Effector memory CD8-positive, alpha-beta T cell (primary cell): Measurements from ENCODE around the gene EXOSC5.
A peak's percentile ranks its signal among the peaks of the same experiment; 100 is the strongest.
"Not testable (repeated sequence)": the region's sequence is repeated elsewhere in the genome, so short reads cannot be mapped to it uniquely, and the experiment has no call there.

Experiments
- ATAC-seq: fragments of 150-1000 bp; cut with Tn5 transposase; replicated peaks from 2 replicates; pipeline ENCODE4 v1.10.0; 2021; ENCODE audit warnings: mild to moderate bottlenecking, moderate library complexity
- DNase-seq, 3 experiments: peaks; one replicate each; pipeline ENCODE4 v3.0.0; 2021
- H3K27ac Mint-ChIP-seq, 2 donors: one replicate each; pipeline ENCODE4 v1.8.0; 2022; ENCODE audit warnings: mild to moderate bottlenecking in 2 of 2, mixed read lengths in 2 of 2, moderate library complexity in 2 of 2
- H3K27me3 Mint-ChIP-seq, 2 donors: one replicate each; pipeline ENCODE4 v1.8.0; 2022; ENCODE audit warnings: mixed read lengths in 2 of 2
- H3K36me3 Mint-ChIP-seq: one replicate; pipeline ENCODE4 v1.8.0; 2022; ENCODE audit warnings: mild to moderate bottlenecking, moderate library complexity, mixed read lengths; ENCODE audit not compliant: insufficient read depth
- H3K4me1 Mint-ChIP-seq, 2 donors: one replicate each; pipeline ENCODE4 v1.8.0; 2022; ENCODE audit warnings: low read depth in 2 of 2, mixed read lengths in 2 of 2
- H3K4me3 Mint-ChIP-seq, 2 donors: one replicate each; pipeline ENCODE4 v1.8.0; 2022; ENCODE audit warnings: mild to moderate bottlenecking in 2 of 2, mixed read lengths in 2 of 2, moderate library complexity in 2 of 2
- H3K9me3 Mint-ChIP-seq, 2 donors: one replicate each; pipeline ENCODE4 v1.8.0; 2022; ENCODE audit warnings: mixed read lengths in 2 of 2

The EXOSC5 gene

DNA sequence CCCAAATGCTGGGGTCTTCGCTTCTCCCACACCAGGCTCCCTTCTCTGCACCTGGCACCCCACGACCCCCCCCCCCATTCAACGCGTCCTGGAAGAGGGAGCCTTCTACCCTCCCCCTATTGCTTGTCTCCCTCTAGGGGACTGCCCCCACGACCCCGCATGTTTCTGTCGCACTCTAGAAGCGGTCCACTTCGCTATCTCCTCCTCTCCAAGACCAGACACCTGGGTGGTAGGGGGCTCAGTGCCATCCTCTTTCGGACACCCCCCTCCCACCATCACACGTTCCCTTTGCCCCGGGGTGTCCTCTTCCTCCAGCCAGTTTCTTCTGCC lies 44.9 kb downstream of the EXOSC5 start:
- Mint-ChIP-seq H3K9me3 (no peaks in the 10 kb centered on the region), H3K4me3 (peak overlapping the region; percentile 99 to 100), H3K36me3 (peaks cover 94% of the 10 kb centered on the region), H3K27me3 (no peaks in the 10 kb centered on the region), H3K4me1 (peaks cover 52 to 54% of the 10 kb centered on the region in 2 donors), H3K27ac (peak overlapping the region; percentile 98)
- DNase-seq = no peak
- no peak for ATAC-seq

DNA sequence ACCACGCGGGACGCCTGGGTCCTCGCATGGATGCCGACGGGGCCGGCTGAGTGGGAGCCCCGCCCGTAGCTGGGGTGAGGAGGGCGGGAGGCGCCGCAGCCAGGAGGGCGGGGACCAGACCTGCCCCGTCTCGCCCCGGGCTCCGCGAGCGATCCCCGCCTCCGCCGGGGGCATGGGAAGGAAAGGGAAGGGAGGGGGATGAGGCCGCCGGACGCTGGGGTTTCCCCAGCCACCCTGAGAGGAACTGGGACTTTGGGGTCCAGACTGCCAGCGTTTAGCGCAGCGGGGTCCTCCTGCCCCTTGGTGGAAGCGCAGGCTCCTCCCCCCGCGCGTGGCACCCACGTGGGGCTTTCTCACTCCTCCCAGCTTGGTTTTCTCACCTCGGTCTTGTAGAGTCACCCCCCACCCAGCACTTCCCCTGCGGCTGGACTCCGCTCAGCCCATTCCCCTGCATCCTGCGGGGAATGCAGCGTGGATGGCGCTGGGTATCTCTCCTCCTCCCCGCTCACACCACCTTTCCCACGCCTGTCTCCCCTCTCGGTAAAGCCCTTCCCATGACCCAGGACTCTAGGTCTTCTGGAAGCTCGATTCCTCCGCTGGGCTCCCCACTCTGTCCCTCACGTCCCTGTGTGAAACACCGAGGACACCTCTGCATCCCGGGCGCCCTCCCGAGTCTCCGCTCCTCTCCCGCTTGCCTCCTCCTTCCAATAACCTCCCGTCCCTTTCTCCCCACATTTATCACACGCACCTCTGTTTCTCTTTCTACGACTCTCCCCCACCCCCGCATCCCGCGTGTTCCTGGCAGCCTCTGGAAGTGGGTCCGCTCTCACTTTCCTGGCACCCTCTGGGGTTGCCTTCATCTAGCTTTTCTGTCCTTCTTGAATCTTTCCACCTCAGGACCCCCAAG lies 45.6 kb downstream of the EXOSC5 start:
- Mint-ChIP-seq H3K4me3 (peak overlapping the region; percentile 99 to 100), H3K27me3 (no peaks in the 10 kb centered on the region), H3K36me3 (peaks cover 96% of the 10 kb centered on the region), H3K4me1 (peaks cover 47 to 50% of the 10 kb centered on the region in 2 donors), H3K9me3 (no peaks in the 10 kb centered on the region), H3K27ac (peak overlapping the region; percentile 98)
- ATAC-seq (peak; percentile 59), DNase-seq (peak; percentile 91 to 93 (median 92))

DNA sequence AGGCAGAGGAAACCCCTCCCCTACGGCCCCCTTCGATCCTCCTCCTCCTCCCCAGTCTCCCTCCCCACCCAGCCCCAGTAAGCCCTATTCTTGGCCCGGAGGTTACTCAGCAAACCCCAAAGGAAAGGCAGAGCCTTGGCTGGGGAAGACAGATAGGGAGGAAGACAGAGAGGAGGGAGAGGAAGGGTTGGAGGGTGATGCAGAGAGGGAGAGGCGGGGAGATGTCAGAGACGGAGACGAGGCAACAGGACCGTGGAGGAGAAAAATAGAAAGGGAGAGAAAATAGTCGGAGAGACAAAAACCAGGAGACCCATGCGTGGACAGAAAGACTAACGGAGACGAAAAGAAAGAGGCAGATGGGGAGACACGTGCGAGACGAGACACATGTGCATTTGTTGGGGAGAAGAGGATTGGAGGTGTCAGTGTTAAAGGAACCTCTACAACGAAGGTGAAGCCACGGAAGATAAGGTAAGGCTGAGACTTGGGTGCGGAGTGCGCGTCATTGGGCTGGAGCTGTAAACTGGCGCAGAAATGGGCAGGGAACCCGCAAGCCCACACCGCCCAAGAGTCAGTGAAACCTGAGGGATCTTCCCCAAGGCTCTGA lies 46.3 kb downstream of the EXOSC5 start:
- DNase-seq (no peak), ATAC-seq (no peak)
- Mint-ChIP-seq H3K27me3 (no peaks in the 10 kb centered on the region), H3K4me3 (peak overlapping the region; percentile 99 to 100), H3K4me1 (peaks cover 48 to 50% of the 10 kb centered on the region in 2 donors), H3K36me3 (peaks cover 96% of the 10 kb centered on the region), H3K27ac (peak overlapping the region; percentile 98), H3K9me3 (no peaks in the 10 kb centered on the region)

DNA sequence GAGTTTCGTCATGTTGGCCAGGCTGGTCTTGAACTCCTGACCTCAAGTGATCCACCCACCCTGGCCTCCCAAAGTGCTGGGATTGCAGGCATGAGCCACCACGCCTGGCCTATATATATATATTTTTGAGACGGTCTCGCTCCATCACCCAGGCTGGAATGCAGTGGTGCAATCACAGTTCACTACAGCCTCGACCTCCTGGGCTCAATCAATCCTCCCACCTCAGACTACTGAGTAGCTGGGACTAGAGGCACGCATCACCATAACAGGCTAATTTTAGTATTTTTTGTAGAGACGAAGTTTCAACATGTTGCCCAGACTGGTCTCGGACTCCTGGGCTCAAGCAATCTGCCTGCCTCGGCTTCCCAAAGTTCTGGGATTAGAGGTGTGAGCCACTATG lies 50.2 kb downstream of the EXOSC5 start:
- H3K4me1 Mint-ChIP-seq = peaks cover 59 to 62% of the 10 kb centered on the region in 2 donors
- H3K36me3 Mint-ChIP-seq = peaks cover 100% of the 10 kb centered on the region
- not testable (repeated sequence) for ATAC-seq, DNase-seq, H3K9me3 Mint-ChIP-seq, H3K27me3 Mint-ChIP-seq, H3K4me3 Mint-ChIP-seq
- H3K27ac Mint-ChIP-seq = peak overlapping the region; percentile 41 to 98

DNA sequence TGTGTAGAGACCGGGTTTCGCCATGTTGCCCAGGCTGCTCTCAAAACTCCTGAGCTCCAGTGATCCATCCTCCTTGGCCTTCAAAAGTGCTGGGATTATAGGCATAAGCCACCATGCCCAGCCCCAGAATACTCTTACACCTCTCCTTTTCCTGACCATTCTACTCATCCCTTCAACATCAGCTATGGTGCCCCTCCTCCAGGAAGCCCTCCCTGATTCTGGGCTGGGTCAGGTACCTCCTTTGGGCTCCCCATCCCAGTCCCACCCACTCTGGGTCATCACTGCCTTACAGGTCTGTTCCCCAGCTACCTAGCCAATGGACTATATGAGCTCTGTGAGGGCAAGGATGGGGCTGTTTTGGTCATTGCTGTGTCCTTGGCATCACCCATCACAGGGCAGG lies 53.0 kb downstream of the EXOSC5 start:
- ATAC-seq (no peak), DNase-seq (no peak)
- peaks cover 100% of the 10 kb centered on the region for H3K36me3 Mint-ChIP-seq
- no peaks in the 10 kb centered on the region for H3K27me3 Mint-ChIP-seq
- H3K4me1 Mint-ChIP-seq = peaks cover 52 to 56% of the 10 kb centered on the region in 2 donors
- peak overlapping the region in 1 of 2 donors; percentile 92 for H3K27ac Mint-ChIP-seq
- peak overlapping the region; percentile 72 to 79 for H3K4me3 Mint-ChIP-seq
- no peaks in the 10 kb centered on the region for H3K9me3 Mint-ChIP-seq

DNA sequence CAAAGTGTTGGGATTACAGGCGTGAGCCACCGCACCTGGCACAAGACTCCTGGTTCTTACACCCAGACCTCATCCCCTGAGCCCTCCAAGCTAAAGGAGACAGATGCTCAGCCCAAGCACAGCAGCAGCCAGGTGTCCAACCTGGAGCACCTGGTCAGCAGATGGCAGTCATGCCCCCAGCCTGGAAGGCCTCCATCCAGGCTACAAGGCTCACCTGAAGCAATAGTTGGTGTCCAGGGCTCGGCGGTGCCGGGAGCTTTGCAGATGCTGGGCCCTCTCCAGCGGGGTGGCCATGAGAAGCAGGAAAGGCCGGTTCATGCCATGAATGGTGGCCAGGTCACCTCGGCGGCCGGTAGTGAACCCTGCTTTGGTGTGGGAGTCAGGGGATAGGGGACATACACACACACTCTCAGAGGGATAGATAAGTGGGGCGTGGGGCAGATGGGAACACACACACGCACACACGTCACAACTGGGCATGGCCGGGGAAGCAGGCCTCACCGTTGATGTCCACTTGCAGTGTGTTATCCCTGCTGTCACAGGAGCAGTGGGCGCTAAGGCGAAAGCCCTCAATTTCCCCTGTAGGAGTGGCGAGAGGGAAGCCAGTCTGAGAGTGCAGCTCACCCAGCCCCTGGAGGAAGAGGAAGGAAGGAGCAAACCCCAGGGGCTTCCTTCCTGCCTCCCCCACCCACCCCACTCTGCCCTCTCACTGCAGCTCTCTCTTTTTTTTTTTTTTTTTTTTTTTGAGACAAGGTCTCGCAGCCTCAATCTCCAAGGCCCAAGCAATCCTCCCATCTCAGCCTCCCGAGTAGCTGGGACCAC lies 55.3 kb downstream of the EXOSC5 start:
- peaks cover 47% of the 10 kb centered on the region in 2 donors for H3K4me1 Mint-ChIP-seq
- ATAC-seq (peak; percentile 43), DNase-seq (no peak)
- peak overlapping the region; percentile 72 to 79 for H3K4me3 Mint-ChIP-seq
- H3K27ac Mint-ChIP-seq = peak overlapping the region; percentile 72 to 92
- peaks cover 100% of the 10 kb centered on the region for H3K36me3 Mint-ChIP-seq
- no peaks in the 10 kb centered on the region for H3K27me3 Mint-ChIP-seq
- no peaks in the 10 kb centered on the region for H3K9me3 Mint-ChIP-seq

DNA sequence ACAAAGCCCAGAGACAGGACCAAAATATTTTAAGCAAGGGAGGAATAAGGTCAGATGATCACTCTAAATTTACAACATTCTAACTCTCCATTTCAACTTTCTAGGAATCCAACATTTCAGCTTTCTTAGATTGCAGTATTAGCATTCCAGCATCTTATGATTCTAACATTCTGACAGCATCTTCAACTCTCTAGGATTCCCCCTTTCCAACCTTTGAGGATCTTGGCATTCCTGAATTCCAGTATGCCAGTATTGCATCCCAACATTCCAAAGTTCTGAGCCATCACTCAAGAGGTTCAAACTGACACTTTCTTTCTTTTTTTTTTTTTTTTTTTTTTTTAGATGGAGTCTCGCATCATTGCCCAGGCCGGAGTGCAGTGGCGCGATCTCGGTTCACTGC lies 57.2 kb downstream of the EXOSC5 start:
- Mint-ChIP-seq H3K36me3 (peaks cover 100% of the 10 kb centered on the region), H3K4me1 (peaks cover 42% of the 10 kb centered on the region in 2 donors), H3K27ac (peak overlapping the region in 1 of 2 donors; percentile 92), H3K27me3 (no peaks in the 10 kb centered on the region), H3K9me3 (no peaks in the 10 kb centered on the region), H3K4me3 (peak overlapping the region in 1 of 2 donors; percentile 23)
- no peak for DNase-seq
- ATAC-seq = no peak
